HFFc6 (cell line): ENCODE results near the gene INPP5D. TPM values are rescaled to one million over a fixed set of nuclear protein-coding genes. Genes with fewer than 3 reads are reported as not detected.

ENCODE experiments used
- DNase-seq: peaks from one replicate; pipeline ENCODE4 v3.0.0-alpha.2; 2018
- H3K27ac Mint-ChIP-seq: 2 replicates; pipeline ENCODE4 v1.8.0; 2020; ENCODE audit warnings: mild to moderate bottlenecking, mixed read lengths
- H3K27me3 Mint-ChIP-seq: 2 replicates; pipeline ENCODE4 v1.8.0; 2021; ENCODE audit warnings: mild to moderate bottlenecking, moderate library complexity, mixed read lengths; ENCODE audit not compliant: insufficient read depth
- H3K36me3 Mint-ChIP-seq: 2 replicates; pipeline ENCODE4 v1.8.0; 2021; ENCODE audit warnings: low read depth, mixed read lengths
- H3K4me1 Mint-ChIP-seq: 2 replicates; pipeline ENCODE4 v1.8.0; 2020; ENCODE audit warnings: low read depth, mixed read lengths
- H3K4me3 Mint-ChIP-seq: 2 replicates; pipeline ENCODE4 v1.8.0; 2020; ENCODE audit warnings: mild to moderate bottlenecking, moderate library complexity, mixed read lengths
- H3K9me3 Mint-ChIP-seq: 2 replicates; pipeline ENCODE4 v1.8.0; 2020; ENCODE audit warnings: mild to moderate bottlenecking, mixed read lengths
- total RNA-seq, 6 experiments: library from RNA; stranded (reverse); fragmentation: NEBNext Ultra II Directional; extraction: Animal tissue kit (Norgen Biotek cat#: 25700); gene quantifications; 2 replicates in 1 of 6; 3 replicates in 5 of 6; pipeline ENCODE4 v1.2.3, GENCODE V29; 2021
- TF ChIP-seq, protein P1 (sequence below): fragments of 200-600 bp; sonication (generic); IDR thresholded peaks from 2 replicates; pipeline ENCODE4 v1.5.0; 2021; ENCODE audit warnings: antibody characterized with exemption, mild to moderate bottlenecking

INPP5D gene
- total RNA-seq, 6 experiments from 2014 or later, result 0.19 to 0.66 (median 0.43) TPM; not detected in 1

DNA sequence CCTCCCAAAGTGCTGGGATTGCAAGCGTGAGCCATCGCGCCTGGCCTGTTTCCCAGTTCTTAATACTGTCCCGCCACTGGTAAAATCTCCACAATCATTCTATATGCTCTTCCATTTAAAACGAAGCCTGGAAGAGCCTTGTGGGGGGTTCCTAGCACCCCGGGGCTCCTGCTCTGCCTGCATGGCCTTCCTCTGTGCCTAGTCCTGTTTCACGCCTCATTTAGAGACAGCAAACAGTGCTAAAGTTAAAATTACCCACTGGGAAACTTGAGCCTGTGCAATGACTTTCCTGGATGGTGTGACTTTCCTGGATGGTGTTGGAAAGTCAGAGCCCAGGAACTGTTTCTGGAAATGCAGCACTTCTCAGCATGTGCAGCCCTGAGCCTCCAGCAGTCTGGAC lies 55.0 kb downstream of the INPP5D start:
- no peaks in the 10 kb centered on the region for H3K36me3 Mint-ChIP-seq
- no peak overlapping the region for H3K4me3 Mint-ChIP-seq
- TF ChIP-seq, protein P1, sequence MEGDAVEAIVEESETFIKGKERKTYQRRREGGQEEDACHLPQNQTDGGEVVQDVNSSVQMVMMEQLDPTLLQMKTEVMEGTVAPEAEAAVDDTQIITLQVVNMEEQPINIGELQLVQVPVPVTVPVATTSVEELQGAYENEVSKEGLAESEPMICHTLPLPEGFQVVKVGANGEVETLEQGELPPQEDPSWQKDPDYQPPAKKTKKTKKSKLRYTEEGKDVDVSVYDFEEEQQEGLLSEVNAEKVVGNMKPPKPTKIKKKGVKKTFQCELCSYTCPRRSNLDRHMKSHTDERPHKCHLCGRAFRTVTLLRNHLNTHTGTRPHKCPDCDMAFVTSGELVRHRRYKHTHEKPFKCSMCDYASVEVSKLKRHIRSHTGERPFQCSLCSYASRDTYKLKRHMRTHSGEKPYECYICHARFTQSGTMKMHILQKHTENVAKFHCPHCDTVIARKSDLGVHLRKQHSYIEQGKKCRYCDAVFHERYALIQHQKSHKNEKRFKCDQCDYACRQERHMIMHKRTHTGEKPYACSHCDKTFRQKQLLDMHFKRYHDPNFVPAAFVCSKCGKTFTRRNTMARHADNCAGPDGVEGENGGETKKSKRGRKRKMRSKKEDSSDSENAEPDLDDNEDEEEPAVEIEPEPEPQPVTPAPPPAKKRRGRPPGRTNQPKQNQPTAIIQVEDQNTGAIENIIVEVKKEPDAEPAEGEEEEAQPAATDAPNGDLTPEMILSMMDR, result no peak
- peaks cover 47% of the 10 kb centered on the region for H3K27me3 Mint-ChIP-seq
- DNase-seq, result no peak
- H3K4me1 Mint-ChIP-seq, result no peaks in the 10 kb centered on the region
- no peaks in the 10 kb centered on the region for H3K9me3 Mint-ChIP-seq
- no peak overlapping the region for H3K27ac Mint-ChIP-seq

- Mint-ChIP-seq H3K4me1 (no peaks in the 10 kb centered on the region), H3K36me3 (no peaks in the 10 kb centered on the region), H3K9me3 (no peaks in the 10 kb centered on the region), H3K27ac (no peak overlapping the region), H3K27me3 (peaks cover 47% of the 10 kb centered on the region), H3K4me3 (no peak overlapping the region)
- TF ChIP-seq, protein P1, result no peak
- DNase-seq, result no peak
Observed at GRCh38 chr2:233115741-233116140, 55.6 kb downstream of the INPP5D start.

DNA sequence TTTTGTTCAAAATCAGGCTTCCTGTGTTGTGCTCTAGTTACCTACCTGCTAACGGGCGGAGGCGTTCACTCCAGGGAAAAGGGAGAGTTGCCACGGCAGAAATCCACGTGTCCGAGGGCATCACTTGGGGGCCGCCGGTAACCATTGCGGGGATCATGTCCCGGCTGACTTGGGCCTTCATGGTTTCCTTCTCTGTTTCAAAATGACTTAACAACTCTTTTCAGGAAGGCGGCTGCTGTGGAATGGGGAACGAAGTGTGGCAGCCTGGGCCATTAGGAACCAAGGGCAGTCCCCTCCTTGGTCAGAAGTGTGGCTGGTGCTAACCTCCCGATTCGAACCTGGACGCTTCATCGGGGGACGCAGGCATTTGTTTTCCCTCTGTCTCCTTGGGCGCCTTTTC lies 56.8 kb downstream of the INPP5D start:
- TF ChIP-seq, protein P1, result no peak
- Mint-ChIP-seq H3K9me3 (no peaks in the 10 kb centered on the region), H3K36me3 (no peaks in the 10 kb centered on the region), H3K4me1 (no peaks in the 10 kb centered on the region), H3K27ac (no peak overlapping the region), H3K27me3 (peaks cover 46% of the 10 kb centered on the region), H3K4me3 (no peak overlapping the region)
- no peak for DNase-seq

DNA sequence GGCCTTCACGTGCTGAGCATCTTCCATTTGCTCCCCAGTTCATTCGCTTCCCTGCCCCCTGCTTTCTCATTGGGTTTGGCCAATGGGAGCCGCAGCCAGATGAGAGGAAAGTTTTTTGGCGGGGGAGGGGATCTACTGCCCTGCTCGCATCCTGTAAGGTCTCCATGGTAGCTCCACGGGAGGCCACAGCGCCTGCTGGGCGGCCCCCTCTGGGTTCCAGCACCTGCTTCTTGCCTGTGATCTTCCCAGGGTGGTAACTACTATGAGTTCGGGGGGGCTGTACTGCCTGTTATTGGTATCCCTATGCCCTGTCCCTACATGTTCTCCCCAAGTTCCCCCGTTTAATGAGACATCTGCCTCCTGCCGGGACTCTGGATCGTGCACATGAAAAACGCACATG lies 57.2 kb downstream of the INPP5D start:
- Mint-ChIP-seq H3K9me3 (no peaks in the 10 kb centered on the region), H3K27ac (no peak overlapping the region), H3K4me3 (no peak overlapping the region), H3K36me3 (no peaks in the 10 kb centered on the region), H3K27me3 (peaks cover 45% of the 10 kb centered on the region), H3K4me1 (no peaks in the 10 kb centered on the region)
- DNase-seq, result no peak
- TF ChIP-seq, protein P1, result no peak

- DNase-seq, result no peak
- no peaks in the 10 kb centered on the region for H3K4me1 Mint-ChIP-seq
- H3K27me3 Mint-ChIP-seq, result peaks cover 44% of the 10 kb centered on the region
- no peaks in the 10 kb centered on the region for H3K9me3 Mint-ChIP-seq
- no peak overlapping the region for H3K27ac Mint-ChIP-seq
- TF ChIP-seq, protein P1, result no peak
- H3K36me3 Mint-ChIP-seq, result no peaks in the 10 kb centered on the region
- no peak overlapping the region for H3K4me3 Mint-ChIP-seq
Observed at GRCh38 chr2:233117811-233118647, 57.9 kb downstream of the INPP5D start.
